Urinary bladder (tissue), 4 donors: ENCODE results near the gene ARHGEF7. TPM values are rescaled to one million over a fixed set of nuclear protein-coding genes. Genes with fewer than 3 reads are reported as not detected.

Experiments used
- DNase-seq: peaks from one replicate; pipeline ENCODE4 v3.0.0-alpha.2; 2015; ENCODE audit errors: extremely low spot score
- H3K27ac ChIP-seq: one replicate; pipeline ENCODE4 v1.5.1; 2013; ENCODE audit warnings: low read depth, mild to moderate bottlenecking, moderate library complexity
- H3K36me3 ChIP-seq: one replicate; pipeline ENCODE4 v1.6.1; 2013; ENCODE audit warnings: mild to moderate bottlenecking, moderate library complexity; ENCODE audit not compliant: insufficient read depth
- H3K4me1 ChIP-seq: one replicate; pipeline ENCODE4 v1.6.1; 2013; ENCODE audit warnings: mild to moderate bottlenecking, moderate library complexity; ENCODE audit not compliant: insufficient read depth
- H3K4me3 ChIP-seq: one replicate; pipeline ENCODE4 v1.5.1; 2013; ENCODE audit warnings: low read depth, low read length
- WGBS: extraction: QIAGEN DNeasy Blood & Tissue Kit; methylation state at CpG from one replicate; pipeline ENCODE4 v1.1.7; 2013; 5-methylcytosine and 5-hydroxymethylcytosine counted together
- polyA plus RNA-seq: library from polyadenylated mRNA; stranded (reverse); fragments of 200-250 nt; gene quantifications from one replicate; pipeline ENCODE4 v1.2.3, GENCODE V29; 2013
- total RNA-seq: library from RNA; depleted of rRNA; stranded (reverse); fragments of >200 nt; gene quantifications from one replicate; pipeline ENCODE4 v1.2.3, GENCODE V29; 2014
- donor health status: healthy with polysubstance abuse.
- donor health status: healthy.

The ARHGEF7 gene
- total and polyA plus RNA-seq, 2 donors = 29.8 to 148 TPM

- no peak for DNase-seq
- Histone ChIP-seq H3K4me1 (no peaks in the 10 kb centered on the region), H3K27ac (no peak overlapping the region), H3K36me3 (no peaks in the 10 kb centered on the region), H3K4me3 (no peak overlapping the region)
- 77% methylated on average over 4 of the region's 4 CpGs for WGBS
These were observed 16.5 kb downstream of the ARHGEF7 start for GRCh38 chr13:111131611-111132010.

- DNase-seq = no peak
- Histone ChIP-seq H3K4me1 (no peaks in the 10 kb centered on the region), H3K4me3 (no peak overlapping the region), H3K36me3 (no peaks in the 10 kb centered on the region), H3K27ac (no peak overlapping the region)
- 87% methylated on average over 7 of the region's 7 CpGs for WGBS
These were observed 17.8 kb downstream of the ARHGEF7 start for GRCh38 chr13:111132948-111133347.

GRCh38 chr13:111139452-111139851 is 24.3 kb downstream of the ARHGEF7 start:
- no peaks in the 10 kb centered on the region for H3K4me1 ChIP-seq
- DNase-seq = no peak
- H3K4me3 ChIP-seq = no peak overlapping the region
- no peak overlapping the region for H3K27ac ChIP-seq
- 94% methylated on average over 9 of the region's 9 CpGs for WGBS
- H3K36me3 ChIP-seq = no peaks in the 10 kb centered on the region

GRCh38 chr13:111139873-111140561 is 24.9 kb downstream of the ARHGEF7 start:
- Histone ChIP-seq H3K27ac (no peak overlapping the region), H3K36me3 (no peaks in the 10 kb centered on the region), H3K4me3 (no peak overlapping the region), H3K4me1 (no peaks in the 10 kb centered on the region)
- 76% methylated on average over 9 of the region's 9 CpGs for WGBS
- no peak for DNase-seq

- DNase-seq = no peak
- Histone ChIP-seq H3K27ac (no peak overlapping the region), H3K36me3 (no peaks in the 10 kb centered on the region), H3K4me3 (no peak overlapping the region), H3K4me1 (no peaks in the 10 kb centered on the region)
- WGBS = 89% methylated on average over 6 of the region's 6 CpGs
These were observed 25.5 kb downstream of the ARHGEF7 start for GRCh38 chr13:111140562-111141105.

GRCh38 chr13:111142472-111142871 is 27.4 kb downstream of the ARHGEF7 start:
- WGBS = 70% methylated on average over 1 of the region's 1 CpG
- DNase-seq = no peak
- H3K4me3 ChIP-seq = no peak overlapping the region
- H3K4me1 ChIP-seq = no peaks in the 10 kb centered on the region
- no peak overlapping the region for H3K27ac ChIP-seq
- H3K36me3 ChIP-seq = no peaks in the 10 kb centered on the region

GRCh38 chr13:111143865-111144540 is 28.9 kb downstream of the ARHGEF7 start:
- H3K27ac ChIP-seq = no peak overlapping the region
- H3K4me3 ChIP-seq = no peak overlapping the region
- no peaks in the 10 kb centered on the region for H3K36me3 ChIP-seq
- DNase-seq = no peak
- 31% methylated on average over 3 of the region's 3 CpGs for WGBS
- no peaks in the 10 kb centered on the region for H3K4me1 ChIP-seq

GRCh38 chr13:111145071-111145470 is 30.0 kb downstream of the ARHGEF7 start:
- DNase-seq = no peak
- H3K4me1 ChIP-seq = no peaks in the 10 kb centered on the region
- H3K27ac ChIP-seq = no peak overlapping the region
- no peak overlapping the region for H3K4me3 ChIP-seq
- WGBS = 60% methylated on average over 7 of the region's 7 CpGs
- no peaks in the 10 kb centered on the region for H3K36me3 ChIP-seq

GRCh38 chr13:111145506-111145905 is 30.4 kb downstream of the ARHGEF7 start:
- H3K27ac ChIP-seq = no peak overlapping the region
- 56% methylated on average over 7 of the region's 7 CpGs for WGBS
- H3K4me1 ChIP-seq = no peaks in the 10 kb centered on the region
- H3K4me3 ChIP-seq = no peak overlapping the region
- H3K36me3 ChIP-seq = no peaks in the 10 kb centered on the region
- DNase-seq = no peak

GRCh38 chr13:111152844-111153243 is 37.7 kb downstream of the ARHGEF7 start:
- no peak for DNase-seq
- H3K27ac ChIP-seq = peak overlapping the region; percentile 97
- WGBS = 7% methylated on average over 11 of the region's 11 CpGs
- H3K4me3 ChIP-seq = peak overlapping the region; percentile 80
- no peaks in the 10 kb centered on the region for H3K4me1 ChIP-seq
- H3K36me3 ChIP-seq = no peaks in the 10 kb centered on the region

- Histone ChIP-seq H3K4me1 (no peaks in the 10 kb centered on the region), H3K36me3 (no peaks in the 10 kb centered on the region), H3K4me3 (peak overlapping the region; percentile 80), H3K27ac (peak overlapping the region; percentile 97)
- under 1% methylated on average over 84 of the region's 84 CpGs for WGBS
- peak; percentile 68 for DNase-seq
These were observed 38.3 kb downstream of the ARHGEF7 start for GRCh38 chr13:111153279-111153976.

- Histone ChIP-seq H3K4me1 (no peaks in the 10 kb centered on the region), H3K36me3 (no peaks in the 10 kb centered on the region)
- no peak for DNase-seq
These were observed 38.8 kb downstream of the ARHGEF7 start for GRCh38 chr13:111153977-111154332.

GRCh38 chr13:111156421-111156820 is 41.3 kb downstream of the ARHGEF7 start:
- H3K27ac ChIP-seq = no peak overlapping the region
- DNase-seq = no peak
- H3K36me3 ChIP-seq = no peaks in the 10 kb centered on the region
- H3K4me1 ChIP-seq = no peaks in the 10 kb centered on the region
- no peak overlapping the region for H3K4me3 ChIP-seq
- WGBS = 88% methylated on average over 1 of the region's 1 CpG

More at GRCh38 chr13:111153977-111154332, 38.8 kb downstream of the ARHGEF7 start:
- Histone ChIP-seq H3K27ac (peak overlapping the region; percentile 97), H3K4me3 (peak overlapping the region; percentile 80)
- WGBS = under 1% methylated on average over 31 of the region's 31 CpGs
